ENCODE data around the gene DGKB.

Gene DGKB

DNA sequence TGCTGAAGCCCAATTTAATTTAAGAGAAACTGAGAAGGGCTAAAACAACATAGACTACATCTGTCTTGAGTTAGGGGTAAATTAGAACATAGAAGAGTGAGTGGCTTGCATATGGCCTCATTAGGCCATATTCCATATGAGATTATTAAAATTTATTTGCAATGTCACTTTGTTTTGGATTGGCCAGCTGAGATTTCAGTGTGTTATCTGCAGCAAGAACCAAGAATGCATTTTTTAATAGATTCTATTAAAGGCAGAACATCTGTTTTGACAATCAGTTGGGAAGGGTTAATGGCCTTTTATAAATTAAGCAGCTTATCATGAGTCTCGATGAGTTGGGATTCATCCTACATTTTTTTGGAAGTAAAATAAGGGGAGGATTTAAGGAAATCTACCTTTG, 236.2 kb downstream of the DGKB start:
- Histone ChIP-seq H3K9ac (ENCODE audit: low read length in 2 of 2) (no peak overlapping the region), H3K27ac (ENCODE audit: low read length) (no peak overlapping the region), H3K4me1 (ENCODE audit: control insufficient read depth, insufficient read depth, low read length) (no peaks in the 10 kb centered on the region), H3K27me3 (ENCODE audit: control insufficient read depth in 1 of 2, insufficient read depth in 2 of 2, low read length in 2 of 2) (no peaks in the 10 kb centered on the region), H3K4me3 (ENCODE audit: low read length in 2 of 2) (no peak overlapping the region), H3K36me3 (ENCODE audit: control insufficient read depth in 2 of 2, insufficient read depth in 2 of 2, low read length in 2 of 2) (no peaks in the 10 kb centered on the region), H3K9me3 (ENCODE audit: control insufficient read depth in 2 of 2, low read length in 2 of 2) (no peaks in the 10 kb centered on the region)

DNA sequence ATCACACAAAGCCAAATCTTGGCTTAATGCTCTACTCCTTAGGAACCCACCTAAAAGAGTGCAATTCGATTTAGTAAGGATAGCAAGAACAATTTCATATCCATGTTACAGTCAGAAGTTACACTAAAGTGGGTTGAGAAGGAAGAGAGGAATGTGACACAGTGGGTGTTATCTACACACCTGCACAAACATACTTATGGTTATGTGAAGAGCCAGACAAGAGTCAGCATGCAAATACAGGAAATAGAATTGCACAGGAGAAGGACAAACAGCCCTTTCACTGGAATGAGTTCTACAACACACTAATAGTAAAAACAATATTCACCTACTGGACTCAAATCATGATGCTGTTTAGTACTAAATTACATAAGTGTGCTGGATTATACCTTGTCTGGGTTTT, 262.8 kb downstream of the DGKB start:
- Histone ChIP-seq H3K9me3 (ENCODE audit: control insufficient read depth in 2 of 2, low read length in 2 of 2) (peaks cover 1 to 8% of the 10 kb centered on the region in 2 donors), H3K9ac (ENCODE audit: low read length in 2 of 2) (no peak overlapping the region), H3K36me3 (ENCODE audit: control insufficient read depth in 2 of 2, insufficient read depth in 2 of 2, low read length in 2 of 2) (no peaks in the 10 kb centered on the region), H3K27me3 (ENCODE audit: control insufficient read depth in 1 of 2, insufficient read depth in 2 of 2, low read length in 2 of 2) (no peaks in the 10 kb centered on the region), H3K4me1 (ENCODE audit: control insufficient read depth, insufficient read depth, low read length) (no peaks in the 10 kb centered on the region), H3K4me3 (ENCODE audit: low read length in 2 of 2) (no peak overlapping the region), H3K27ac (ENCODE audit: low read length) (no peak overlapping the region)

DNA sequence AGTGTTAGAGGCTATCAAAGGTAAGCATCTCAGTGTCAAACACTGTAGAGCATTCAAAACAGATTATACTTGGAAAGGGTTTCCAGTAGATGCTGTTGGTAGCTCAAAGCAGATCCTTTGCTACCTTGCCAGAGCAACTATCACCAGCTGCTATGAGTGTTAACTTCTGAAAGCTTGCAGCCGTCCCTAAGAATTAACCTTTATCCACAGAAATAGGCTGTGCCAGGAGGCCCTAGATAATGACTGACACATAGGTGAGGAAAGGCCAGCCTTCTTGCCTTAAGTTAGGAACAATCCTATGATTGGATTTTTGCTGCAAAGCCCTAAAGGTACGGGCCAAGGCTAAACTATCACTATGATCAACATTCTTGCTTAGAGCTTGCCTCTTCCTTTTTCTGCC, 263.2 kb downstream of the DGKB start:
- H3K9me3 ChIP-seq (ENCODE audit: control insufficient read depth in 2 of 2, low read length in 2 of 2): peaks cover 0 to 6% of the 10 kb centered on the region in 2 donors
- H3K9ac ChIP-seq (ENCODE audit: low read length in 2 of 2): no peak overlapping the region
- H3K4me1 ChIP-seq (ENCODE audit: control insufficient read depth, insufficient read depth, low read length): no peaks in the 10 kb centered on the region
- H3K27ac ChIP-seq (ENCODE audit: low read length): no peak overlapping the region
- H3K4me3 ChIP-seq (ENCODE audit: low read length in 2 of 2): no peak overlapping the region
- H3K36me3 ChIP-seq (ENCODE audit: control insufficient read depth in 2 of 2, insufficient read depth in 2 of 2, low read length in 2 of 2): no peaks in the 10 kb centered on the region
- no peaks in the 10 kb centered on the region for H3K27me3 ChIP-seq (ENCODE audit: control insufficient read depth in 1 of 2, insufficient read depth in 2 of 2, low read length in 2 of 2)

DNA sequence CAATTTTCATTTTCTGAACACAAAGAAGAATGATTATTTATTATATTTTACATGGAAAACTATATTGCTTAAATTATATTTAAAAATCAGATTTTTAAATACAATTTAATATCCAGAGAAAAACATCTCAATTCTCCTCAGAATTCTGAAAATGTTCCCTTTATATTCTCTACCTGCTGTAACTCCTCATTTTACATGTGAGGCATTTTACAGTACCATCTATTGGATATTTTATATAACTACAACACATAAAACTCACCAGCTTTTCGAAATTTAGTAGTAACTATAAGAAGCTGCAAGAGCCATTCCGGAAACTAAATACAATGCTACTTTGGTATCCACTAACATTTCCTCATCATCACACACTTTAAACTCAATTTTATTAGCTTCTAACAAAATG, 264.6 kb downstream of the DGKB start:
- Histone ChIP-seq H3K36me3 (ENCODE audit: control insufficient read depth in 2 of 2, insufficient read depth in 2 of 2, low read length in 2 of 2) (no peaks in the 10 kb centered on the region), H3K4me1 (ENCODE audit: control insufficient read depth, insufficient read depth, low read length) (no peaks in the 10 kb centered on the region), H3K9me3 (ENCODE audit: control insufficient read depth in 2 of 2, low read length in 2 of 2) (no peaks in the 10 kb centered on the region), H3K27me3 (ENCODE audit: control insufficient read depth in 1 of 2, insufficient read depth in 2 of 2, low read length in 2 of 2) (no peaks in the 10 kb centered on the region), H3K9ac (ENCODE audit: low read length in 2 of 2) (no peak overlapping the region), H3K27ac (ENCODE audit: low read length) (no peak overlapping the region), H3K4me3 (ENCODE audit: low read length in 2 of 2) (no peak overlapping the region)

DNA sequence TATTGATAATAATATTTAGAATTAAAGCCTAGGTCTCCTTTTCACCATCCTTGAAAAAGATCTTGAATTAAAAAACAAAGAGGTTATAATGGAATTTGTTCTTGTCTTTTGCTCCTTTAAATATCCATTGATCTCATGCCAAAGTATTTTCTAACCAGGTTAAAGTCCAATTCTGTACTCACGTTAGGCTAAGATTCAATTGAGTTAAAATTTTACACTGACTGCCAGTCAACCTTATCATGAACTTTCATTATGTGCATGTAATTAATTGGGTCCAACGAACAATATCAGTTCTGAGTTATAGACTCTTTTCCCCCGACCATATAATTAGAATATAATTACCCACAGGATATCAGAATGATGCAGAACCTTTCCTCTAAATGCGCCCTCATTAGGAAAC, 266.6 kb downstream of the DGKB start:
- H3K9me3 ChIP-seq (ENCODE audit: control insufficient read depth in 2 of 2, low read length in 2 of 2): no peaks in the 10 kb centered on the region
- no peaks in the 10 kb centered on the region for H3K36me3 ChIP-seq (ENCODE audit: control insufficient read depth in 2 of 2, insufficient read depth in 2 of 2, low read length in 2 of 2)
- no peak overlapping the region for H3K27ac ChIP-seq (ENCODE audit: low read length)
- H3K4me3 ChIP-seq (ENCODE audit: low read length in 2 of 2): no peak overlapping the region
- no peaks in the 10 kb centered on the region for H3K4me1 ChIP-seq (ENCODE audit: control insufficient read depth, insufficient read depth, low read length)
- H3K9ac ChIP-seq (ENCODE audit: low read length in 2 of 2): no peak overlapping the region
- H3K27me3 ChIP-seq (ENCODE audit: control insufficient read depth in 1 of 2, insufficient read depth in 2 of 2, low read length in 2 of 2): no peaks in the 10 kb centered on the region

DNA sequence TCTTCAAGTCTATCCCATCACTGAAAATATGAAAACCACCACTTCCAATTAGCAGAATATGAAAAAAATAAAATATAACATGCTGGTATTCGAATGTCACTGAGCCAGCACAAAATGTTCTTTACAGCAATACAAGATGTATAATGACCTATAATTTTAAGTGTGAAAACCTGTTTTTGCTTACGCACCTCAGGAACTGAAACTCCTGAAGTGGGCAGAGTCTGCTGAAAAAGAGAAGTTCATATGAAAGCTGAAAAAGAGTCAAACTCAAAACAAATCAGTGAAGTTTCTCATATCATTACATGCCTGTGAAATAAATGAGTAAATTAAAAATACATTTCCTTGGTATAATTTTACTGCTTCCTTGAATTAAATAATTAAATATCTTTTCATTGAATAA, 272.5 kb downstream of the DGKB start:
- no peak overlapping the region for H3K9ac ChIP-seq (ENCODE audit: low read length in 2 of 2)
- H3K9me3 ChIP-seq (ENCODE audit: control insufficient read depth in 2 of 2, low read length in 2 of 2): no peaks in the 10 kb centered on the region
- H3K27ac ChIP-seq (ENCODE audit: low read length): no peak overlapping the region
- H3K27me3 ChIP-seq (ENCODE audit: control insufficient read depth in 1 of 2, insufficient read depth in 2 of 2, low read length in 2 of 2): no peaks in the 10 kb centered on the region
- H3K4me1 ChIP-seq (ENCODE audit: control insufficient read depth, insufficient read depth, low read length): no peaks in the 10 kb centered on the region
- no peaks in the 10 kb centered on the region for H3K36me3 ChIP-seq (ENCODE audit: control insufficient read depth in 2 of 2, insufficient read depth in 2 of 2, low read length in 2 of 2)
- no peak overlapping the region for H3K4me3 ChIP-seq (ENCODE audit: low read length in 2 of 2)

DNA sequence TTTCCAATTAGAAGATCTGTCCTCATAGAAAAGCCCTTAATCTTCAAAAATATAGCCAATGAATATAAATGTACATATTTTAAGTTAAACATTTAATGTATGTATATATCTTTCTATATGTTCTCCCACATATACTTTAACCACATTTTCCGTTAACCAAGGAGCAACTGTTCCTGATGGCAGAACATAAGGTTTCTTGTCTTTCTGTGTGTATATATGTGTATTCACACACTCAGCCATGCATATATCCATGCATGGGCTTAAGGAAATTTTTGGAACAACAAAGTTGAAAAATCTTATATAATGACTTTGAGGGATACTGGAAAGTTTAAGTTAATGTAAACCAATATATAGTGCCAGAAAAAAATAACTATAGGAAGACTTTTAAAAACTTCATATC, 274.0 kb downstream of the DGKB start:
- Histone ChIP-seq H3K36me3 (ENCODE audit: control insufficient read depth in 2 of 2, insufficient read depth in 2 of 2, low read length in 2 of 2) (no peaks in the 10 kb centered on the region), H3K27me3 (ENCODE audit: control insufficient read depth in 1 of 2, insufficient read depth in 2 of 2, low read length in 2 of 2) (no peaks in the 10 kb centered on the region), H3K9me3 (ENCODE audit: control insufficient read depth in 2 of 2, low read length in 2 of 2) (no peaks in the 10 kb centered on the region)

DNA sequence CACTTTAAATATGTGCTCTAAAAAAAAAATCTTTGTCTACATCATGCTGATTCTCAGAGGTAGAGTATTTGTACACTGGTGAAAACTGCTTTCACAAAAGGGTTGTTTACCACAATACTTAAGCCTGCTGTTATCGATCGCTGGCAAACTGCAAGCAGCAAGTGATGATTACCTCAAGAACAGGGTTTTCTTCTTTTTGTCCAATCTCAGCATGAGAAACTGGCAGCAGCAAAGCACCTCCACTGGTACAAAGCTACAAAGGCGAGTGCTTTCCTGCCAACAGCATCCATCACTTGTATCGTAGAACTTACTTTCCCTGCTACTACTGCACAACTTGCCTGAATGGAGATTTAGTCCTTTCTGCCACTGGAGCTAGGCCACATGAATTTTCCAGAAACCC, 276.5 kb downstream of the DGKB start:
- Histone ChIP-seq H3K4me1 (ENCODE audit: control insufficient read depth, insufficient read depth, low read length) (no peaks in the 10 kb centered on the region), H3K9me3 (ENCODE audit: control insufficient read depth in 2 of 2, low read length in 2 of 2) (no peaks in the 10 kb centered on the region), H3K4me3 (ENCODE audit: low read length in 2 of 2) (no peak overlapping the region), H3K27me3 (ENCODE audit: control insufficient read depth in 1 of 2, insufficient read depth in 2 of 2, low read length in 2 of 2) (no peaks in the 10 kb centered on the region), H3K9ac (ENCODE audit: low read length in 2 of 2) (no peak overlapping the region), H3K36me3 (ENCODE audit: control insufficient read depth in 2 of 2, insufficient read depth in 2 of 2, low read length in 2 of 2) (no peaks in the 10 kb centered on the region), H3K27ac (ENCODE audit: low read length) (no peak overlapping the region)

More for the DNA sequence above, 274.0 kb downstream of the DGKB start:
- Histone ChIP-seq H3K4me3 (ENCODE audit: low read length in 2 of 2) (no peak overlapping the region), H3K4me1 (ENCODE audit: control insufficient read depth, insufficient read depth, low read length) (no peaks in the 10 kb centered on the region), H3K27ac (ENCODE audit: low read length) (no peak overlapping the region), H3K9ac (ENCODE audit: low read length in 2 of 2) (no peak overlapping the region)

DNA sequence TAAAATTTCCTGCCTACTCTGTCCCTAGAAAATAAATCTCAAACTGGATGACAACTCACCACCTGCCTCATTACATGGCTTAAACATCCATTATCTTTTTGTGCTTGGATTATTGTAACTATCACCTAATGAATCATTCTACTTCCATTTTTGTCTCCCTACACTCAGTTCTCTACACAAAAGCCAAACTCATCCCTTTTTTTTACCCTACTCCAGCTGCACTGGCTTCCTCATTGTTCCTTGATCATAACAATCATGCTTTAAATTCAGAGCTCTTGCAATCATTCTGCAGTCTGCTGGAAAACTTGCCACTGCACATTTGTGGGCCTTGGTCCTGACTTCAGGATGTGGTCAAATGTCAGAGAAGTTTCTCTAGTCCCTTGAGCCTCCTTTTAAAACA, 280.0 kb downstream of the DGKB start:
- Histone ChIP-seq H3K4me1 (ENCODE audit: control insufficient read depth, insufficient read depth, low read length) (no peaks in the 10 kb centered on the region), H3K36me3 (ENCODE audit: control insufficient read depth in 2 of 2, insufficient read depth in 2 of 2, low read length in 2 of 2) (no peaks in the 10 kb centered on the region), H3K27ac (ENCODE audit: low read length) (no peak overlapping the region), H3K9ac (ENCODE audit: low read length in 2 of 2) (no peak overlapping the region), H3K27me3 (ENCODE audit: control insufficient read depth in 1 of 2, insufficient read depth in 2 of 2, low read length in 2 of 2) (no peaks in the 10 kb centered on the region), H3K9me3 (ENCODE audit: control insufficient read depth in 2 of 2, low read length in 2 of 2) (no peaks in the 10 kb centered on the region), H3K4me3 (ENCODE audit: low read length in 2 of 2) (no peak overlapping the region)

DNA sequence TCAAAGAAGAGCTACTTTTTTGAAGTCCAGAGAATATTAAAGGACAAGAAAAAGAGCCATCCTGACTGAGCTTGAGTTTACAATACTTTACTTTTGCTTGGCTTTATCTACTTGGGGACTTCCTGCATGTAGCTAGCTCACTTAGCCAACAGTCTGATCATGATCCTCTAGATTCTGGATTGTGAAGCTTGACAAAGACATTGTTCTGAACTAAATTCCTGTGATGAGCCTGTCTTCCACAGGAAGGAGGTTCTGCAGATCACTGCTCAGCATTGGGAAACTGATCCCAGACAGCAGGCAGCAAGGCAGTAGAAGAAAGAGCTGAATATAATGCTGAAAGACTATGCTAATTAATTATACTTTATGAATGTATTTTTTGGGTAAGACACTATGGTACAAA, 296.4 kb downstream of the DGKB start:
- Histone ChIP-seq H3K27me3 (ENCODE audit: control insufficient read depth in 1 of 2, insufficient read depth in 2 of 2, low read length in 2 of 2) (no peaks in the 10 kb centered on the region), H3K27ac (ENCODE audit: low read length) (no peak overlapping the region), H3K4me3 (ENCODE audit: low read length in 2 of 2) (no peak overlapping the region), H3K36me3 (ENCODE audit: control insufficient read depth in 2 of 2, insufficient read depth in 2 of 2, low read length in 2 of 2) (no peaks in the 10 kb centered on the region), H3K9me3 (ENCODE audit: control insufficient read depth in 2 of 2, low read length in 2 of 2) (no peaks in the 10 kb centered on the region), H3K9ac (ENCODE audit: low read length in 2 of 2) (no peak overlapping the region), H3K4me1 (ENCODE audit: control insufficient read depth, insufficient read depth, low read length) (no peaks in the 10 kb centered on the region)

DNA sequence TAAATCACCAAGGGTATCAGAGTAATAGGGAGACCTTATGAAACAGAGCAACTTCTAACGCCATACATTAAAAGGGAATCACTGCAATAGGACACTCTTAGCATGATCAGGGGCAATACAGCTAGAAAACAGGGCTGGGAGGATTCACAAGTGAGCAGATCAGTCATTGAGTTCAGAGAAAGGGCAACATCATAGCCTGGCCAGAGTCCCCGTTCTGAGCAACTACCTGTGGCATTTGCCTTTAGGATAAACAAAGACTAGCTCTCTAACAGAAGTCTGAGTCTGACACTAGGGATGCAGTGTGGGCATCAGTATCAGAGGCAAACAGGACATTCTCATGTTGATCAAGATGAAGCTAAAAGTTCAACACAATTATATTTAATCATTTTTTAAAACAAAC, 297.9 kb downstream of the DGKB start:
- Histone ChIP-seq H3K9me3 (ENCODE audit: control insufficient read depth in 2 of 2, low read length in 2 of 2) (no peaks in the 10 kb centered on the region), H3K4me1 (ENCODE audit: control insufficient read depth, insufficient read depth, low read length) (no peaks in the 10 kb centered on the region), H3K27ac (ENCODE audit: low read length) (no peak overlapping the region), H3K9ac (ENCODE audit: low read length in 2 of 2) (no peak overlapping the region), H3K27me3 (ENCODE audit: control insufficient read depth in 1 of 2, insufficient read depth in 2 of 2, low read length in 2 of 2) (no peaks in the 10 kb centered on the region), H3K4me3 (ENCODE audit: low read length in 2 of 2) (no peak overlapping the region), H3K36me3 (ENCODE audit: control insufficient read depth in 2 of 2, insufficient read depth in 2 of 2, low read length in 2 of 2) (no peaks in the 10 kb centered on the region)

DNA sequence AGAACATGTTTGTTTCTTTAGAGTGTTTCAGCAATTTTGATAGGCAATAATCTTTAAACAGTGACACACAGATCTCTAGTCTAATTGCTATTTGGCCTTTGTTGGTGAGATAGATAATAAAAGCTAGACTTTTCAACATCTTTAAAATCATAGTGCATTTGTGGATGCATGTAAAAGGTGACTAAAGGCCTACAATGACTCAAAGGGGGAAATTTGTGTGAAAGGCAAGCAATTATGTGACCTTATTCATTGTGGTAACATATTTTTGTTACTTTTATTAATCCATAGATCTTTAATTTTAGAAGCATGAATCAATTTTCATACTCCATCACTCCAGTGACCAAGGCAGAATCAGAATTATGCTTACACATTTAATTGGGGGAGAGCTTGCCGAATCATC, 299.7 kb downstream of the DGKB start:
- Histone ChIP-seq H3K4me1 (ENCODE audit: control insufficient read depth, insufficient read depth, low read length) (no peaks in the 10 kb centered on the region), H3K27me3 (ENCODE audit: control insufficient read depth in 1 of 2, insufficient read depth in 2 of 2, low read length in 2 of 2) (no peaks in the 10 kb centered on the region), H3K9me3 (ENCODE audit: control insufficient read depth in 2 of 2, low read length in 2 of 2) (no peaks in the 10 kb centered on the region), H3K36me3 (ENCODE audit: control insufficient read depth in 2 of 2, insufficient read depth in 2 of 2, low read length in 2 of 2) (no peaks in the 10 kb centered on the region), H3K27ac (ENCODE audit: low read length) (no peak overlapping the region), H3K4me3 (ENCODE audit: low read length in 2 of 2) (no peak overlapping the region), H3K9ac (ENCODE audit: low read length in 2 of 2) (no peak overlapping the region)
